ENCODE measurements around the gene RNLS.
"Not testable (repeated sequence)": the region's sequence is repeated elsewhere in the genome, so short reads cannot be mapped to it uniquely, and the experiment has no call there.

Gene RNLS

DNA sequence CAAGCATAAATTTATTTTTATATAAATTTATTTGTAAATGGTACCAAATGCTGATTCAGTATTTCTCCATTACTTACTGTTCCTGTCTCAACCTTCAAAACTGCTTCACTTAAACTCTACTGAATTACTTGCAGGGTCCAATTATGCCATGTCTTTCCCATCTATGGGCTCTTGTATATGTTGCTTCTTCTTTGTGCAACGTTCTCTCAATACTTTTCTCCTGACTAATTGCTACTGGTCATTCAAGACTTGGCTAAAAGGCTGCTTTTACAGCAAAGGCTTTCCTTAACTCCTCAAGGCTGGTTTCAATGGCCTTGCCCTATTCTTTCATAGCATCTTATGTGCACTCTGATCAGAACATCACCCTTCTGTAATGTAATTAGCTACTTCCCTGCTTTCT, 67.9 kb downstream of the RNLS start:
- DNase-seq = no peak

DNA sequence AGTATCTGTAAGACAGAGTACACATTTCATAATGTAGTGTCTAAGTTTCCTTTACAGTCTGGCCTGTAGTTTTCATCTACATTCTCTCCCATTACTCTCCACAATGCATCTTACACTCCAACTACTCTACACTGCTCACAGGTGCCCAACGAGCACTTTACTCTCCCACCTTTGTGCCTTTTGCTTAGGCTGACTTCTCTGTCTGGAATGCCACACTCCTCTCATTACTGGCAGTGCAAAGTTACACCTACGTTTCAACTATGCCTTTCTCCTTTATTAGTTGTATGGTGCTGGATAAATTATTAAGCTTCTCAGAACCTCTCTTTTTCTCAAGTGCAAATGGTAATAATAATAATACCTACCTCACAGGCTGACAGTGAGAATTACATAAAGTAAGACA, 70.5 kb downstream of the RNLS start:
- no peak for DNase-seq

DNA sequence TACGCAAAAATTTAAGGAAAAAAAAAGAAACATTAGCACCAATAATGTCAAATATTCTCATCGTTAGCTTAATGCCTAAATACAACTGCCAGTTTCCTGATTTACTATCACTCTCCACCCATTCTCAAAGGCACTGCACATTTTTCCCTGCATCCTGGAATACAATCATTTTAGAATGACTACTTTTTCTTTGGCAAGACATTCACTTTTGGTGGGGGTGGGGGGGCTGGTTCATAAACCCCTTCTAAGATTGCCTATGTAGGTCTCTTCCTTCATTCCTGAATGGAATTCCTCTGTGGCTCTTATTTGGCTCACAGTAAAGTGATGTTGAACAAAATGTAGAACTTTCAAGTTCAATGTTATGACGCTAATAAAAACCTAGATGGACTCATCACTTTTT, 74.3 kb downstream of the RNLS start:
- no peak for DNase-seq

GRCh38 chr10:88507826-88508453, 75.2 kb downstream of the RNLS start:
- no peak for DNase-seq

- DNase-seq = no peak
Observed at GRCh38 chr10:88507404-88507803, 75.7 kb downstream of the RNLS start.

GRCh38 chr10:88505680-88506215, 77.4 kb downstream of the RNLS start:
- no peak for DNase-seq

GRCh38 chr10:88505265-88505664, 77.9 kb downstream of the RNLS start:
- no peak for DNase-seq

GRCh38 chr10:88500656-88501055, 82.5 kb downstream of the RNLS start:
- no peak for DNase-seq

DNA sequence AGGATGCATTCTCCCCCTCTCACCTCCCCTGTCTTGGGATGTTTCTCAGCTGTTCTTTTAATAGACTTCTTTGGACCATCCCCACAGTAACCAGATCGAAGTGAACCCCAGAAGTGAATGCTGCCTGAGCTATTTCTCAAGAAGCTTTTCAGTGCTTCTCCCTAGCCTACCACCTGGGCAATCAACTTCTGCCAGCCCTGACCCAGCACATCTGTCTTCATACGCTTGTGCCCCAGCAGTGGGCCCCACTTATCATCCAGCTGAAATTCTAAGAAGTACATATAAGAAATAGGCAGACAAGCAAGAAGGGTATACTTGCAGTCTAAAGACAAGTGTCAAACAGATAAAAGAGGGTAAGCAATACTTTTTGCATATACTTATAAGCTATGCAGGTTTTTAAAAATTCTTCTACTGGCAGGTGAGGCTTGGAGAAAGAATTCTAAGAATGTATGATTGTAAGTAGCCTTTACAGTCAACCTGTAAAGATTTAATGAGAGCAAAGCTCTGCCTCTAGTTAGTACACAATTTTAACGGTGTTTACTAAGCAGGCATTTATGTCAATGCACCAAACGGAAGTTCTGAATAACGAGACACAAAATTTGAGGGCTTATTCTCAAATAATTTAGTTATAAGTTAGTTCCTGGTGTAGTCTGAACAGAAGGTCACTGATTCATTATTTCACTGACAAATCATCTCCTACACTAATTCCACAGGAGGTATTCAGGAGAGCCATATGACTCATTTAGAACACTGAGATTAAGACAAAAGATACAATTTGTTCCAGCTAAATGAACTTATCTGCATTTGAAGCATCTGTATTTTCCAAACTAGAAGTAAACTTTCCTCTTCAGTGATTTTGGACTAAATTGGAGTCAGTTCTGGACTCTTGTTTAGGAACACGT, 83.3 kb downstream of the RNLS start:
- DNase-seq = peak; percentile 7

DNA sequence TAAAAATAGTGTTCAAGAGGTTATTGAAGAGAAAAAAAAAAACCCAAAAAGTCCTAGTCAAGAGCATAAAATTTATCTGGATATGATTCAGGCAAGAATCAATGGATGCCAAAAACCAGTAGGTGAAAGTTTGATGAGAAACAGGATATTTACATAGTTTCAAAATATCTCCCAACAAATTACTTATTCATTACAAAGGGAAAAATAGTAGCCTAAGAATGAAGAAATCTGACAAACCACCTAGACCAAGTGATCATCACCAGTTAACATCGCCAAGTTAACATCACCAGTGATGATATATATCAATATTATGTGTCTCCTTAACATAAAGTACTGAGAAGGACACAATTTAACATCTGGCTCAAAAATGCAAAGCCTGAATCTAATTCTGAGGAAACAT, 85.2 kb downstream of the RNLS start:
- no peak for DNase-seq

DNA sequence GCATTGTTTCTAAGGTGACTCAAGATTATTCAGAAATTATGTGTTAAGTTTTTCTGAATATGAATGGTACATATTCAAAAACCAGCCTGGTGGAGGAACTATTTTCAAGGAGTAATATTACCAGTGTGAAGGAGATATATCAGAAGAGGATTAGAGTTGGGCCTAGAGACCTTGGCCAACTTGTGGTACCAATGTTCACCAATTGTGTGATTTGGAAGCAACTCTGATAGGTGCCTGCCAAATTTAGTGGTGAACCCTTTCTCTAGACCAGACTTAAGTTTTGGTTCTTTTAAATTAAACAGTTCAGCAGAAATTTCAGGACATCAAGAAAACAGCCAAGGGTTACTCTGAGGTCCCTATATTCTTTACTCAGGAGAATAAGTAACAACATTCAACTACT, 88.6 kb downstream of the RNLS start:
- no peak for DNase-seq

- no peak for DNase-seq
Observed at GRCh38 chr10:88493691-88494483, 89.2 kb downstream of the RNLS start.

- DNase-seq = peak; percentile 11
Observed at GRCh38 chr10:88491314-88491713, 91.8 kb downstream of the RNLS start.

- DNase-seq = peak; percentile 47
Observed at GRCh38 chr10:88490231-88490980, 92.7 kb downstream of the RNLS start.

GRCh38 chr10:88489107-88489506, 94.0 kb downstream of the RNLS start:
- DNase-seq = no peak

GRCh38 chr10:88486816-88487215, 96.3 kb downstream of the RNLS start:
- not testable (repeated sequence) for DNase-seq

DNA sequence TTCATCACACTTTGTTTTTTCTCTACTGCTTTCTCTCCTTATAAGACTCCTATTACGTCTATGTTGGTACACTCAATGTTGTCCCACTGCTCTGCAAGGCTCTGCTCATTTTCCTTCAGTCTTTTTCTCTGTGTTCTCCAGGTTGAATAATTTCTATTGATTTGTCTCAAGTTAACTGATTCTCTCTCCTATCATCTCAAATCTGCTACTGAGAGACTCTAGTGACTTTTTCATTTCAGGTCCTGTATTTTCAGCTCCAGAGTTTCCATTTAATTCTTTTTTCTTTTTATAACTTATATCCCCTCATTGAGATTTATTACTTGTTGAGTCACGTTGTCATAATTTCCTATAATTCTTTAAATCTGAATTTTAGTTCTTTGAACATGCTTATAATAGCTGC, 100.9 kb downstream of the RNLS start:
- no peak for DNase-seq

DNA sequence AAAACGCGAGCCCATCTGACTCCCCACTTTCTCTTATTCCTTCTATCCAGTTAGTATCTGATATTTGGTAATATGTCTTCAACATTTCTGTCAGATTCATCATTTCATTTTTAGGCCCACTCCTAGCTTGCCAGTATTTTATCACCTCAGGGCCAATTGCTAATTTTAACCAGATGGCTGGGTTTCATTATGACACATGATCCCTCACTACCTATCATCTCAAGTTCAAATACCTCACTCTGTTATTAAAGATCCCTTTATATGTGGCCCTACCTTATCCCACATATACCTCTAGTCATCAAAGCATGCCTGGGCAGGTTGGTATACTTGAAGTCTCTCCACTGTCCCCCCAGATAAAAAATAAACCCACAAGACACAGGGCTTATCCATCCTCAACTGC, 104.9 kb downstream of the RNLS start:
- no peak for DNase-seq

- no peak for DNase-seq
Observed at GRCh38 chr10:88477343-88478085, 105.6 kb downstream of the RNLS start.

DNA sequence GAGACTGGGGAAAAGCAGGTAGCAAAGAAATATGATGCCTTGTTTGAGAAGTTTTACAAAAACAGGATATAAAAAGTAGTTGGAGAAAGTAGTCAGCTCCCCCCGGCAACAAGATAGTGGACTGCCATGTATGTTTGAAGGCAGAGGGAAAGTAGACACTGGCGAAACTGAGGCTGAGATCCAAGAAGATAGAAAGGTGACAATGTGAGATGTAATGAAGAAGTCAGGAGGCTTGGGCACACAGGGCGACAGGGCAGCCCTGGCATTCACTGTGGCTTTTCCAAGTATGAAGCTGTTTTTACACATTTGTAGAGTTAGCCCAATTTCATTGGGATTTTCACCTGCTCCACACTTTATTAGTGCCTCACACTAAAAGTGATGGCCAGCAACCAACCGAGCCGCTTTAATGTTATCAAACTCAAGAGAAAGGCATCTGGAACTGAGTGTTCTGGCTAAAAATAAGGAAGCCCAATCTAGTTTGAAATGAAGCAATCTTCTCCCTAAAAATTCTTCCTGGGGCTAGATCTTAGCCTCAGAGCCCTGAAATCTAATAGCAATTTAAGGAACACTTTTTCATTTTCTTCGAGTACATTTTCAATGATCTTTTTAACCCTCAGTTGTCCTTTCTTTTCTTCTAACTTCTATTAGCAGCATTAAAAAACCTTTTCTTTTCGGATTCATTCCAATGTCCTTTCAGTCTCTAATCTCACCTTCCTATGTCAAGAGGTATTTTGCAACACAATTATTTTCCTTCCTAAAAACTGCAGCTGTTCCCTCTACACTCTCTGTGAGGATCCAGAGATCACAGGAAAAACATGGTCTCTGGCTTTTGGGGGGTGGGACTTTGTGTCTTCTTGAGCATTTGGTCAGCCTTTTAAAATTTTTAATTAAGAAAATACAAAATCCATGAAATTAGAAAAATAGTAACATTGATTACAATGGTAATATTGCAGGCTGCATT, 108.0 kb downstream of the RNLS start:
- no peak for DNase-seq
